Tibial artery (tissue), 4 donors: ENCODE measurements around the gene BRMS1.
"Not testable (repeated sequence)": the region's sequence is repeated elsewhere in the genome, so short reads cannot be mapped to it uniquely, and the experiment has no call there.

Experiments used
- DNase-seq, 2 donors: peaks; one replicate each; pipeline ENCODE4 v3.0.0-alpha.2; 2019
- H3K27ac ChIP-seq, 2 donors: fragments of 200-600 bp; sonication (generic) in 1 of 2; 1 replicate in 1 of 2; 2 replicates in 1 of 2; pipeline ENCODE4 v1.5.1; 2018 to 2019; ENCODE audit warnings: mild to moderate bottlenecking in 1 of 2
- H3K27me3 ChIP-seq, 2 donors: fragments of 200-600 bp; sonication (generic) in 1 of 2; one replicate each; pipeline versions ENCODE4 v1.5.1 to v1.6.0; 2016 to 2019
- H3K36me3 ChIP-seq, 3 donors: fragments of 200-600 bp; sonication (generic) in 2 of 3; one replicate each; pipeline ENCODE4 v1.5.1; 2016 to 2019; ENCODE audit warnings: mild to moderate bottlenecking in 2 of 3
- H3K4me1 ChIP-seq, 4 donors: fragments of 200-600 bp; sonication (generic) in 2 of 4; 1 replicate in 3 of 4; 2 replicates in 1 of 4; pipeline ENCODE4 v1.5.1; 2016 to 2019
- H3K4me3 ChIP-seq, 2 donors: fragments of 200-600 bp; sonication (generic) in 1 of 2; 1 replicate in 1 of 2; 2 replicates in 1 of 2; pipeline ENCODE4 v1.5.1; 2018 to 2019; ENCODE audit warnings: mild to moderate bottlenecking in 2 of 2
- H3K9me3 ChIP-seq, 3 donors: fragments of 200-600 bp; sonication (generic) in 1 of 3; one replicate each; pipeline ENCODE4 v1.5.1; 2016 to 2019
- CTCF ChIP-seq, 2 experiments: fragments of 200-600 bp in 1 of 2; fragments of 450-650 bp in 1 of 2; IDR thresholded peaks; one replicate each; pipeline ENCODE4 v1.5.1; 2017 to 2019; ENCODE audit warnings: antibody characterized with exemption in 2 of 2, mild to moderate bottlenecking in 1 of 2, moderate library complexity in 1 of 2
- intact Hi-C: fragments of 100-400 bp; cut with DNase I; formaldehyde crosslinking; loops from one replicate; pipeline ENCODE4 v1.15.0; 2023; ENCODE audit warnings: low total_unique reads

Gene BRMS1

GRCh38 chr11:66363187-66363601 is 18.3 kb upstream of the BRMS1 start:
- no peaks in the 10 kb centered on the region for H3K4me1 ChIP-seq
- H3K27ac ChIP-seq = no peak overlapping the region
- H3K27me3 ChIP-seq = no peaks in the 10 kb centered on the region
- no peak for TF ChIP-seq CTCF (IDR thresholded peaks at IDR 0.05)
- DNase-seq = no peak
- H3K9me3 ChIP-seq = no peaks in the 10 kb centered on the region
- no peak overlapping the region for H3K4me3 ChIP-seq
- no peaks in the 10 kb centered on the region for H3K36me3 ChIP-seq
- intact Hi-C loops = no loop called here

- Histone ChIP-seq H3K9me3 (no peaks in the 10 kb centered on the region), H3K4me1 (no peaks in the 10 kb centered on the region), H3K36me3 (no peaks in the 10 kb centered on the region), H3K4me3 (no peak overlapping the region), H3K27ac (no peak overlapping the region), H3K27me3 (no peaks in the 10 kb centered on the region)
- no peak for DNase-seq
- no peak for TF ChIP-seq CTCF (IDR thresholded peaks at IDR 0.05)
- intact Hi-C loops = no loop called here
Observed at GRCh38 chr11:66362481-66363147, 17.7 kb upstream of the BRMS1 start.

- intact Hi-C loops = no loop called here
- H3K36me3 ChIP-seq = no peaks in the 10 kb centered on the region
Observed at GRCh38 chr11:66361502-66361941, 16.6 kb upstream of the BRMS1 start.

GRCh38 chr11:66360406-66361073 is 15.6 kb upstream of the BRMS1 start:
- DNase-seq = no peak
- Histone ChIP-seq H3K4me1 (no peaks in the 10 kb centered on the region), H3K9me3 (no peaks in the 10 kb centered on the region), H3K36me3 (no peaks in the 10 kb centered on the region), H3K27me3 (no peaks in the 10 kb centered on the region), H3K4me3 (no peak overlapping the region), H3K27ac (no peak overlapping the region)
- no peak for TF ChIP-seq CTCF (IDR thresholded peaks at IDR 0.05)
- intact Hi-C loops = no loop called here

More at GRCh38 chr11:66361502-66361941, 16.6 kb upstream of the BRMS1 start:
- no peaks in the 10 kb centered on the region for H3K9me3 ChIP-seq
- no peaks in the 10 kb centered on the region for H3K27me3 ChIP-seq
- no peak overlapping the region for H3K4me3 ChIP-seq
- TF ChIP-seq CTCF (IDR thresholded peaks at IDR 0.05) = no peak
- H3K4me1 ChIP-seq = no peaks in the 10 kb centered on the region
- no peak overlapping the region for H3K27ac ChIP-seq
- DNase-seq = no peak

DNA sequence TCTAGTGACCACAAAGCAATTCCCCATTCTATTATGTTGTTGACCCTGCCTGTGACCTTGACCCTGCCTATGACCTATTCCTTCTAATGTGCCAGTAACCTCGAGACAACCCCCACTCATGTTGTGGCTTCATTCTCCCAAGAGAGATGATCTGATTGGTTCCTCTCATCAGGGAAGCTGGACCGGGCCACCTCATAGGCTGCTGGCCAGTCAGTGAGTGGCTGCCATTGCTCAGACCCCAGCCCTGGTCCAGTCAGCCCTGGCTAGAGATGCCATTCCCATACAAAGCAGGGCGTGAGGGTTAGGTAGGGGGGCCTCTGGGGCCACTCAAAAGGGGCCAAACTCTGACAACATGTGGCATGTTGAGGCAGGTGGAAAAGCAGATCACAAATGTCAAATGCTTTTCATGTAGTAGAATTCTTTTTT is 14.8 kb upstream of the BRMS1 start:
- Histone ChIP-seq H3K27me3 (no peaks in the 10 kb centered on the region), H3K4me1 (no peaks in the 10 kb centered on the region), H3K36me3 (no peaks in the 10 kb centered on the region), H3K9me3 (no peaks in the 10 kb centered on the region), H3K4me3 (no peak overlapping the region), H3K27ac (no peak overlapping the region)
- no peak for DNase-seq
- intact Hi-C loops = no loop called here
- no peak for TF ChIP-seq CTCF (IDR thresholded peaks at IDR 0.05)

GRCh38 chr11:66350560-66351235 is 5.8 kb upstream of the BRMS1 start:
- intact Hi-C loops, H3K36me3 ChIP-seq, H3K9me3 ChIP-seq, H3K4me3 ChIP-seq, H3K27ac ChIP-seq, H3K27me3 ChIP-seq, DNase-seq: not testable (repeated sequence)
- H3K4me1 ChIP-seq = peaks cover 10 to 19% (median 15%) of the 10 kb centered on the region in 4 donors
